OCI-LY3 (cell line): ENCODE measurements around the gene TAF3.

ENCODE experiments used
- EZH2phosphoT487 ChIP-seq: fragments of 200-600 bp; shearing (Covaris generic); IDR thresholded peaks from 2 replicates; pipeline ENCODE4 v1.6.1; 2018; ENCODE audit warnings: antibody characterized with exemption, mixed run types, low read depth
- TF ChIP-seq, protein P1 (sequence below): fragments of 200-600, 300-600 bp; sonication (generic); IDR thresholded peaks from 2 replicates; pipeline ENCODE4 v1.5.1; 2014; ENCODE audit warnings: antibody characterized with exemption, low read length, low read depth

DNA sequence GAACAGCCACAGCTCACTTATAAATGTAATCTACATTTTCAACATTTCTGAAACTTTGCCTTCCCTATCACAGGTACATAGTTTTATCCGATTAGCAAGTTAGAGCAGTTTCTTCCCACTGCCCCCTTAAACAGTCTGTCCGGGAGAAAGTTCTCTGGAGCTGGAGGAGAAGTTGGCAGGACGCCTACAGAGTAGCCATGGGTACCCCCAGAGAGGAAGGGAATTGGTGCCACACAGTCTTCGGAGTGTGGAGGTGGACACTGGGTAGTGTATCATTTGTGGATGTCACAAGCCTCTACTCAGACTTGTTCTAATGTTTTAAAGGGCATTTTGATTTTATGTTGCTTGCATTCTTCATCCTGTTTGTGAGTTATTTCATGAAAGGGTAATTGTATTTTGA lies 39.0 kb downstream of the TAF3 start:
- TF ChIP-seq, protein P1, sequence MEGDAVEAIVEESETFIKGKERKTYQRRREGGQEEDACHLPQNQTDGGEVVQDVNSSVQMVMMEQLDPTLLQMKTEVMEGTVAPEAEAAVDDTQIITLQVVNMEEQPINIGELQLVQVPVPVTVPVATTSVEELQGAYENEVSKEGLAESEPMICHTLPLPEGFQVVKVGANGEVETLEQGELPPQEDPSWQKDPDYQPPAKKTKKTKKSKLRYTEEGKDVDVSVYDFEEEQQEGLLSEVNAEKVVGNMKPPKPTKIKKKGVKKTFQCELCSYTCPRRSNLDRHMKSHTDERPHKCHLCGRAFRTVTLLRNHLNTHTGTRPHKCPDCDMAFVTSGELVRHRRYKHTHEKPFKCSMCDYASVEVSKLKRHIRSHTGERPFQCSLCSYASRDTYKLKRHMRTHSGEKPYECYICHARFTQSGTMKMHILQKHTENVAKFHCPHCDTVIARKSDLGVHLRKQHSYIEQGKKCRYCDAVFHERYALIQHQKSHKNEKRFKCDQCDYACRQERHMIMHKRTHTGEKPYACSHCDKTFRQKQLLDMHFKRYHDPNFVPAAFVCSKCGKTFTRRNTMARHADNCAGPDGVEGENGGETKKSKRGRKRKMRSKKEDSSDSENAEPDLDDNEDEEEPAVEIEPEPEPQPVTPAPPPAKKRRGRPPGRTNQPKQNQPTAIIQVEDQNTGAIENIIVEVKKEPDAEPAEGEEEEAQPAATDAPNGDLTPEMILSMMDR = no peak
- no peak for TF ChIP-seq EZH2phosphoT487
